GM20000 (cell line): ENCODE results near the gene SMG7.

ENCODE experiments used
- DNase-seq: peaks from one replicate; pipeline ENCODE4 v3.0.0; 2012; ENCODE audit warnings: low spot score
- CTCF ChIP-seq: IDR thresholded peaks from 2 replicates; pipeline ENCODE4 v1.5.1; 2012; ENCODE audit warnings: mild to moderate bottlenecking, control low read depth; ENCODE audit errors: extremely low read depth, missing control alignments

Gene SMG7

DNA sequence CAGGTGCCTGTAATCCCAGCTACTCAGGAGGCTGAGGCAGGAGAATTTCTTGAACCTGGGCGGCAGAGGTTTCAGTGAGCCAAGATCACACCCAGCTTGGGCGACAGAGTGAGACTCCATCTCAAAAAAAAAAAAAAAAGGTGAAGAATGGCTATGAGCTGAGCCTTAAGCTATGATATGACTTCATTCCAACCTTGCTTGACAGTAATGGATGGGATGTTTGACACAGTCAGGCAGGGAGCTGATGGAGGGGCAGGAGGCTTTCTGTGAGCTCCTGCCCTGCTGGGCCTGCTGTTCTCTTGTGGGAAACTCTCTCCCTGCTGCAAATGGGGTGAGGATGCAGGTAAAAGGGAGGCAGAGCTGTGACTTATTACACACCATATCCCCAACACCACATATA lies 90.4 kb downstream of the SMG7 start:
- no peak for DNase-seq
- TF ChIP-seq CTCF: no peak

DNA sequence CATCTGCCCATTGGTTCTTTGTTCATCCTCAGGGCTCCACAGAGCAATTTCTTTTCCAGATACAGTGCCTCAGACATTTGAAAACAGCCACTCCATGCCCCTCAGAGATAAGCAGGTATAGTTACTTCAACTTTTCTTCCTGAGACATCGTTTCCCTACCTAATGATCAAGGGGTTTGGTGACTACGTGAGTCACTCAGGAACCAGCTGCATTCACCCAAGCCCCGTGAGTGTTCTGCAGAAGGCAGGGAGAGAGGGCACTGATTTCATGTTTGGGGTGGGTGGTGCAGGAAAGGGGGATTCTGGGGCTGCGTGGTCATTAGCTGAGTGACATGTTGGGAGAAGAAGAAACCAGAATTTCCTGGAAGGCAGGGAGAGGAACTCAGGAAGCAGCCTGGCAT lies 93.0 kb downstream of the SMG7 start:
- DNase-seq: no peak
- TF ChIP-seq CTCF: no peak

- no peak for DNase-seq
- no peak for TF ChIP-seq CTCF
These were observed 93.7 kb downstream of the SMG7 start for GRCh38 chr1:183566026-183566425.

DNA sequence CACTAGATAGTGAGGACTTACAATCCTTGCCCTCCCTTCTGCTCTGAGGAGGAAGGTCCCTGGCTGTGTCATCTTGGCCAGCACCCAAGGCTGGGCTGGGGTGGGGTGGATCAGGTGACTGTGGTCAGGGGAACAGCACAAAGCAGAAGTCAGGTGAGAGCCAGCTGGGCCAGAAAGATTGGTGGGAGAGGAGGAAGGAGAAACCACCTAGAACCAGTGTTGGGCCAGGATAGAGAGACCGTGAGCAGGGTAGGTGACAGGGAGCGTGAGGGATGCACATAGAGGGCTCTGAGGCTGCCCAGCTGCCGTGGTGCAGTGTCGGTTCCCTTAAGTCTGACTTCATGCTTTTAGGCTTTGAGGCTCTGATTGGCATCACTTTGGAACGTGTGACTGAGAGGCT lies 95.3 kb downstream of the SMG7 start:
- peak; percentile 41 for DNase-seq
- TF ChIP-seq CTCF: no peak

DNA sequence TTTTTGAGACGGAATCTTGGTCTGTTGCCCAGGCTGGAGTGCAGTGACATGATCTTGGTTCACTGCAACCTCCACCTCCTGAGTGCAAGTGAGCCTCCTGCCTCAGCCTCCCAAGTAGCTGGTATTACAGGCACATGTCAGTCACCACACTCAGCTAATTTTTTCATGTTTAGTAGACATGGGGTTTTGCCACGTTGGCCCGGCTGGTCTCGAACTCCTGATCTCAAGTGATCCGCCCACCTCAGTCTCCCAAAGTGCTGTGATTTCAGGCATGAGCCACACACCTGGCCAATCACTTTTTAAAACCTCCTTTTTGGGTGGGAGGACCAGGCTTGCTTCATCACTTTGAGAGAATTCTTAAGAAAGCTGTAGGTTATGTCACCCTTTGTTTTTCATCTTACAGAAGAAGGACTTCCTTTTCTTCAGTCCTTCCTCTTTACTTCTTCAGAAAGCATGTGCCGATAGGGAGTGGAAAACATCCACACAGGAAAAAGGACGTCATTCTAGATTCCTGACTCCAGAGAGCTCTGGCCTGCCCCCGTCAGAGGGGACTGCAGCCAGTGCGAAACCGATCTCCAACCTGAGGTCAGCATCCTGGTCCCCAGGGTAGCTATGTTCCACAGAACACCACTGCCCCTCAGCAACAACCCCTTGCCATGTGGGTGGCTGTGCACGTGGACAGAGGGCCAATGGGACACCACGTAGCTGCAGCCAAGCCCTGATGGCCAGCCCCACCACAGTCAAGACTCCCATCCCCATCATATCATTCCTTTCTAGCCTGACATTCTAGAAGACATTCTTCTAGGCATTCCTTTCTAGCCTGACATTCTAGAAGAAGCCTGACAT lies 96.1 kb downstream of the SMG7 start:
- DNase-seq: no peak
- TF ChIP-seq CTCF: no peak

DNA sequence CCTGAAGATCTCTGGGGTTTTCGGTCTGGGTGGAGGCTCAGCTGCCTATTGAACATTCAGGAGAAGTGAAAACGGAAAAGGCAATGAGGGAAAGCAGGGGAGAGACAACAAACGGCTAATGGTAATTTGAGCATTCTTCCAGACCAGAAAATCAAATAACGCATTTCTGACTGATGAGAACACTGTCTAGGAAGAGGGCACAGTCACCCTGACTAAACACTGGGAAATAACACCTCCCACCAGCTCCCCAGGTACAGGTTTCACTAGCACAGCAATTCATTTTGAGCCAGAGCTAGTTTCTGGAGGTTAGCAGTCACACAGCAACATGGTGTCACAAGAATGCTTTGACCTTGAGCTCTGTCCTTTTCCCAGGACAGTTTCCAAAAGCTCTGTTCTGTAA lies 96.8 kb downstream of the SMG7 start:
- DNase-seq: no peak
- no peak for TF ChIP-seq CTCF

DNA sequence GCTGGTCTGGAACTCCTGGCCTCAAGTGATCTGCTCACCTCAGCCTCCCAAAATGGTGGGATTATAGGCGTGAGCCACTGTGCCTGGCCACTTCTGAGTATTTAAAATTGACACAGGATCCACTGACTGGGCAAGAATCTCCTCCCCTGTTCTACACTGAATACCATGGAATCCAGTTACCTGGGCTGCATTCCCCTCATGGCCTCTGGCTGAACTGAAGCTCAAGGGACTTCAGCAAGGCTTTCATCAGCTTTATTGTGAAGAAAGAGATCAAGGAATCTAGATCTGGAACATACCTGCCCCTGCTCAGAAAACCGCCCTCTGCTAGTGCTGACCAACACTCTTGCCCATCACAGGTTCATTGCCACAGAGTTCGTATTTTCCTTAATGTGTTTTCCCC lies 97.5 kb downstream of the SMG7 start:
- no peak for TF ChIP-seq CTCF
- DNase-seq: no peak
